Heart left ventricle (tissue), 13 donors: ENCODE data around the gene RAB20.

Experiments
- POLR2A ChIP-seq, 2 donors: fragments of 450-650 bp; IDR thresholded peaks; one replicate each; pipeline ENCODE4 v1.6.1; 2017; ENCODE audit warnings: antibody characterized with exemption in 2 of 2, mild to moderate bottlenecking in 2 of 2, moderate library complexity in 2 of 2
- TF ChIP-seq, protein P1 (sequence below), 12 donors: fragments of 200-600 bp; sonication (generic) in 4 of 12; IDR thresholded peaks; one replicate each; pipeline versions ENCODE4 v1.5.0 to v1.8.0; 2018 to 2022; ENCODE audit warnings: antibody characterized with exemption in 12 of 12, mild to moderate bottlenecking in 5 of 12
- donor health status: ischemic (EF 13 %, LVEDD 7.1; RV severe dilation, severe dysfunction).
- donor health status: DM: no; HTN: yes; CAD: no.
- donor health status: DM: no; HTN: no; CAD: no.
- donor health status: ischemic (EF 25% LVEDD 6.9; RV normal size, moderate dysfunction).
- donor health status: ischemic (EF 25% LVEDD 5.7; RV mildly dilated, moderate dysfunction).
- donor health status: ischemic (EF 35%, LVEDD 5.7; RV mildly dilated, moderate dysfunction).
- donor health status: nonischemic (EF 11% LVEDD 7.7; RV severe dilation, severe dysfunction).
- donor health status: DM: yes; HTN: yes; CAD: no.
- donor health status: PGD.
- donor health status: ischemic (EF 29% LVEDD 5.4; RV normal size, mild dysfunction).
- donor health status: nonischemic (EF 23%, LVEDD 6.1; RV moderate dilation, normal function).

DNA sequence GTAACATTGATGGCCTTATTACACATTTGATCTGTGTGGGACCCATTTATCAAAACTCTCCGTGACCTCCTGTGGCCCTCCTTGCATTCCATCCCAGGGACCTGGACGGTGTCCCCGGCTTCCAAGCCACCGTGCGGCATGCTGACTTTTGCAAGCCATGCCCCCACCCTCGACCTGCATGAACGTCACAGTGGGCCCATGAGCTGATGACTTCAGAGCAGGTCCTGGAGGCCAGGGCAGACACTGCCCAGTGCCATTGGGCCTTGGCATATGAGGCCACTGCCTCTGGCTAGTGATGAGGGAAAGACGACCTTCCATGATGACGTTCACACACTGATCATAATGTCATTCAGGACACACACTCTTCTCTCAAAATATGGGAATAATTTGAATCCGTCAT is 62.8 kb downstream of the RAB20 start:
- TF ChIP-seq, protein P1, sequence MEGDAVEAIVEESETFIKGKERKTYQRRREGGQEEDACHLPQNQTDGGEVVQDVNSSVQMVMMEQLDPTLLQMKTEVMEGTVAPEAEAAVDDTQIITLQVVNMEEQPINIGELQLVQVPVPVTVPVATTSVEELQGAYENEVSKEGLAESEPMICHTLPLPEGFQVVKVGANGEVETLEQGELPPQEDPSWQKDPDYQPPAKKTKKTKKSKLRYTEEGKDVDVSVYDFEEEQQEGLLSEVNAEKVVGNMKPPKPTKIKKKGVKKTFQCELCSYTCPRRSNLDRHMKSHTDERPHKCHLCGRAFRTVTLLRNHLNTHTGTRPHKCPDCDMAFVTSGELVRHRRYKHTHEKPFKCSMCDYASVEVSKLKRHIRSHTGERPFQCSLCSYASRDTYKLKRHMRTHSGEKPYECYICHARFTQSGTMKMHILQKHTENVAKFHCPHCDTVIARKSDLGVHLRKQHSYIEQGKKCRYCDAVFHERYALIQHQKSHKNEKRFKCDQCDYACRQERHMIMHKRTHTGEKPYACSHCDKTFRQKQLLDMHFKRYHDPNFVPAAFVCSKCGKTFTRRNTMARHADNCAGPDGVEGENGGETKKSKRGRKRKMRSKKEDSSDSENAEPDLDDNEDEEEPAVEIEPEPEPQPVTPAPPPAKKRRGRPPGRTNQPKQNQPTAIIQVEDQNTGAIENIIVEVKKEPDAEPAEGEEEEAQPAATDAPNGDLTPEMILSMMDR (IDR thresholded peaks at IDR 0.05), result no peak
- no peak for TF ChIP-seq POLR2A (IDR thresholded peaks at IDR 0.05)
